ENCODE data around the gene IGSF3.
A peak's percentile ranks its signal among the peaks of the same experiment; 100 is the strongest.
"Not testable (repeated sequence)": the region's sequence is repeated elsewhere in the genome, so short reads cannot be mapped to it uniquely, and the experiment has no call there.

The IGSF3 gene

GRCh38 chr1:116567790-116568661 lies 99.5 kb downstream of the IGSF3 start:
- Histone ChIP-seq H3K4me3 (ENCODE audit: low read depth, low read length) (0 out of 2 replicates have a peak overlapping the region, but pooled peaks have one; percentile 3), H3K27ac (ENCODE audit: low read depth, low read length) (no peak overlapping the region), H3K79me2 (ENCODE audit: control insufficient read depth, insufficient read depth, low read length, unreplicated experiment) (peaks cover 51% of the 10 kb centered on the region), H3K36me3 (ENCODE audit: insufficient read depth, low read length) (no peaks in the 10 kb centered on the region; the same call in 1 of the 2 replicates), H3K27me3 (ENCODE audit: insufficient read depth, low read length) (no peaks in the 10 kb centered on the region), H2AFZ (ENCODE audit: low read length, unreplicated experiment) (no peak overlapping the region), H3K4me1 (ENCODE audit: control insufficient read depth, insufficient read depth, low read length, unreplicated experiment) (peaks cover 26% of the 10 kb centered on the region)

GRCh38 chr1:116565222-116565621 lies 102.3 kb downstream of the IGSF3 start:
- no peaks in the 10 kb centered on the region for H3K27me3 ChIP-seq (ENCODE audit: insufficient read depth, low read length)
- H3K36me3 ChIP-seq (ENCODE audit: insufficient read depth, low read length): no peaks in the 10 kb centered on the region; the same call in 1 of the 2 replicates
- H3K4me3 ChIP-seq (ENCODE audit: low read depth, low read length): no peak overlapping the region
- H3K4me1 ChIP-seq (ENCODE audit: control insufficient read depth, insufficient read depth, low read length, unreplicated experiment): peaks cover 17% of the 10 kb centered on the region
- 0 out of 2 replicates have a peak overlapping the region, but pooled peaks have one; percentile 11 for H3K27ac ChIP-seq (ENCODE audit: low read depth, low read length)
- H2AFZ ChIP-seq (ENCODE audit: low read length, unreplicated experiment): no peak overlapping the region
- H3K79me2 ChIP-seq (ENCODE audit: control insufficient read depth, insufficient read depth, low read length, unreplicated experiment): peaks cover 60% of the 10 kb centered on the region

GRCh38 chr1:116564426-116564825 lies 103.1 kb downstream of the IGSF3 start:
- no peak overlapping the region for H3K4me3 ChIP-seq (ENCODE audit: low read depth, low read length)
- no peak overlapping the region for H3K27ac ChIP-seq (ENCODE audit: low read depth, low read length)
- no peak overlapping the region for H2AFZ ChIP-seq (ENCODE audit: low read length, unreplicated experiment)
- no peaks in the 10 kb centered on the region for H3K27me3 ChIP-seq (ENCODE audit: insufficient read depth, low read length)
- peaks cover 56% of the 10 kb centered on the region for H3K79me2 ChIP-seq (ENCODE audit: control insufficient read depth, insufficient read depth, low read length, unreplicated experiment)
- peaks cover 17% of the 10 kb centered on the region for H3K4me1 ChIP-seq (ENCODE audit: control insufficient read depth, insufficient read depth, low read length, unreplicated experiment)
- H3K36me3 ChIP-seq (ENCODE audit: insufficient read depth, low read length): no peaks in the 10 kb centered on the region; the same call in 1 of the 2 replicates

- H3K79me2 ChIP-seq (ENCODE audit: control insufficient read depth, insufficient read depth, low read length, unreplicated experiment): peaks cover 42% of the 10 kb centered on the region
- H3K36me3 ChIP-seq (ENCODE audit: insufficient read depth, low read length); H2AFZ ChIP-seq (ENCODE audit: low read length, unreplicated experiment): not testable (repeated sequence)
Observed at GRCh38 chr1:116562465-116562864, 105.1 kb downstream of the IGSF3 start.

GRCh38 chr1:116561563-116561962 lies 106.0 kb downstream of the IGSF3 start:
- Histone ChIP-seq H3K79me2 (ENCODE audit: control insufficient read depth, insufficient read depth, low read length, unreplicated experiment) (peaks cover 41% of the 10 kb centered on the region), H3K27me3 (ENCODE audit: insufficient read depth, low read length) (no peaks in the 10 kb centered on the region), H3K36me3 (ENCODE audit: insufficient read depth, low read length) (no peaks in the 10 kb centered on the region; the same call in 1 of the 2 replicates), H3K4me3 (ENCODE audit: low read depth, low read length) (no peak overlapping the region), H3K27ac (ENCODE audit: low read depth, low read length) (no peak overlapping the region), H3K4me1 (ENCODE audit: control insufficient read depth, insufficient read depth, low read length, unreplicated experiment) (peaks cover 20% of the 10 kb centered on the region), H2AFZ (ENCODE audit: low read length, unreplicated experiment) (no peak overlapping the region)

More at GRCh38 chr1:116562465-116562864, 105.1 kb downstream of the IGSF3 start:
- not testable (repeated sequence) for H3K27ac ChIP-seq (ENCODE audit: low read depth, low read length); H3K4me3 ChIP-seq (ENCODE audit: low read depth, low read length); H3K27me3 ChIP-seq (ENCODE audit: insufficient read depth, low read length)
- H3K4me1 ChIP-seq (ENCODE audit: control insufficient read depth, insufficient read depth, low read length, unreplicated experiment): peaks cover 13% of the 10 kb centered on the region

- Histone ChIP-seq H3K36me3 (ENCODE audit: insufficient read depth, low read length) (no peaks in the 10 kb centered on the region; the same call in 1 of the 2 replicates), H3K79me2 (ENCODE audit: control insufficient read depth, insufficient read depth, low read length, unreplicated experiment) (peaks cover 38% of the 10 kb centered on the region), H3K27me3 (ENCODE audit: insufficient read depth, low read length) (no peaks in the 10 kb centered on the region), H2AFZ (ENCODE audit: low read length, unreplicated experiment) (no peak overlapping the region), H3K4me1 (ENCODE audit: control insufficient read depth, insufficient read depth, low read length, unreplicated experiment) (peaks cover 20% of the 10 kb centered on the region), H3K27ac (ENCODE audit: low read depth, low read length) (no peak overlapping the region), H3K4me3 (ENCODE audit: low read depth, low read length) (no peak overlapping the region)
Observed at GRCh38 chr1:116560704-116561490, 106.6 kb downstream of the IGSF3 start.

- no peaks in the 10 kb centered on the region for H3K27me3 ChIP-seq (ENCODE audit: insufficient read depth, low read length)
- no peaks in the 10 kb centered on the region; the same call in 1 of the 2 replicates for H3K36me3 ChIP-seq (ENCODE audit: insufficient read depth, low read length)
- H3K79me2 ChIP-seq (ENCODE audit: control insufficient read depth, insufficient read depth, low read length, unreplicated experiment): peaks cover 32% of the 10 kb centered on the region
- H2AFZ ChIP-seq (ENCODE audit: low read length, unreplicated experiment): no peak overlapping the region
- H3K4me3 ChIP-seq (ENCODE audit: low read depth, low read length): no peak overlapping the region
- no peak overlapping the region for H3K27ac ChIP-seq (ENCODE audit: low read depth, low read length)
- H3K4me1 ChIP-seq (ENCODE audit: control insufficient read depth, insufficient read depth, low read length, unreplicated experiment): peaks cover 23% of the 10 kb centered on the region
Observed at GRCh38 chr1:116559304-116559761, 108.2 kb downstream of the IGSF3 start.

- Histone ChIP-seq H3K27me3 (ENCODE audit: insufficient read depth, low read length) (no peaks in the 10 kb centered on the region), H3K4me1 (ENCODE audit: control insufficient read depth, insufficient read depth, low read length, unreplicated experiment) (peaks cover 26% of the 10 kb centered on the region), H3K27ac (ENCODE audit: low read depth, low read length) (no peak overlapping the region), H3K79me2 (ENCODE audit: control insufficient read depth, insufficient read depth, low read length, unreplicated experiment) (peaks cover 29% of the 10 kb centered on the region), H3K36me3 (ENCODE audit: insufficient read depth, low read length) (no peaks in the 10 kb centered on the region; the same call in 1 of the 2 replicates), H2AFZ (ENCODE audit: low read length, unreplicated experiment) (no peak overlapping the region), H3K4me3 (ENCODE audit: low read depth, low read length) (no peak overlapping the region)
Observed at GRCh38 chr1:116558571-116558970, 109.0 kb downstream of the IGSF3 start.

- Histone ChIP-seq H3K79me2 (ENCODE audit: control insufficient read depth, insufficient read depth, low read length, unreplicated experiment) (peaks cover 31% of the 10 kb centered on the region), H3K4me1 (ENCODE audit: control insufficient read depth, insufficient read depth, low read length, unreplicated experiment) (peaks cover 30% of the 10 kb centered on the region)
Observed at GRCh38 chr1:116558140-116558549, 109.4 kb downstream of the IGSF3 start.

GRCh38 chr1:116557323-116557878 lies 110.1 kb downstream of the IGSF3 start:
- Histone ChIP-seq H3K36me3 (ENCODE audit: insufficient read depth, low read length) (no peaks in the 10 kb centered on the region), H3K27me3 (ENCODE audit: insufficient read depth, low read length) (no peaks in the 10 kb centered on the region), H3K27ac (ENCODE audit: low read depth, low read length) (peak overlapping the region; percentile 93), H2AFZ (ENCODE audit: low read length, unreplicated experiment) (no peak overlapping the region), H3K4me1 (ENCODE audit: control insufficient read depth, insufficient read depth, low read length, unreplicated experiment) (peaks cover 31% of the 10 kb centered on the region), H3K4me3 (ENCODE audit: low read depth, low read length) (no peak overlapping the region), H3K79me2 (ENCODE audit: control insufficient read depth, insufficient read depth, low read length, unreplicated experiment) (peaks cover 35% of the 10 kb centered on the region)

More at GRCh38 chr1:116558140-116558549, 109.4 kb downstream of the IGSF3 start:
- no peak overlapping the region for H3K27ac ChIP-seq (ENCODE audit: low read depth, low read length)
- H2AFZ ChIP-seq (ENCODE audit: low read length, unreplicated experiment): no peak overlapping the region
- no peak overlapping the region for H3K4me3 ChIP-seq (ENCODE audit: low read depth, low read length)
- H3K27me3 ChIP-seq (ENCODE audit: insufficient read depth, low read length): no peaks in the 10 kb centered on the region
- H3K36me3 ChIP-seq (ENCODE audit: insufficient read depth, low read length): no peaks in the 10 kb centered on the region; the same call in 1 of the 2 replicates

Data from ACC112 (cell line).